ENCODE results near the gene ZDHHC11B.
"Not testable (repeated sequence)": the region's sequence is repeated elsewhere in the genome, so short reads cannot be mapped to it uniquely, and the experiment has no call there.

The ZDHHC11B gene, protein sequence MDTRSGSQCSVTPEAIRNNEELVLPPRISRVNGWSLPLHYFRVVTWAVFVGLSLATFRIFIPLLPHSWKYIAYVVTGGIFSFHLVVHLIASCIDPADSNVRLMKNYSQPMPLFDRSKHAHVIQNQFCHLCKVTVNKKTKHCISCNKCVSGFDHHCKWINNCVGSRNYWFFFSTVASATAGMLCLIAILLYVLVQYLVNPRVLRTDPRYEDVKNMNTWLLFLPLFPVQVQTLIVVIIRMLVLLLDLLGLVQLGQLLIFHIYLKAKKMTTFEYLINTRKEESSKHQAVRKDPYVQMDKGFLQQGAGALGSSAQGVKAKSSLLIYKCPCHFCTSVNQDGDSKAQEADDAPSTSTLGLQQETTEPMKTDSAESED

DNA sequence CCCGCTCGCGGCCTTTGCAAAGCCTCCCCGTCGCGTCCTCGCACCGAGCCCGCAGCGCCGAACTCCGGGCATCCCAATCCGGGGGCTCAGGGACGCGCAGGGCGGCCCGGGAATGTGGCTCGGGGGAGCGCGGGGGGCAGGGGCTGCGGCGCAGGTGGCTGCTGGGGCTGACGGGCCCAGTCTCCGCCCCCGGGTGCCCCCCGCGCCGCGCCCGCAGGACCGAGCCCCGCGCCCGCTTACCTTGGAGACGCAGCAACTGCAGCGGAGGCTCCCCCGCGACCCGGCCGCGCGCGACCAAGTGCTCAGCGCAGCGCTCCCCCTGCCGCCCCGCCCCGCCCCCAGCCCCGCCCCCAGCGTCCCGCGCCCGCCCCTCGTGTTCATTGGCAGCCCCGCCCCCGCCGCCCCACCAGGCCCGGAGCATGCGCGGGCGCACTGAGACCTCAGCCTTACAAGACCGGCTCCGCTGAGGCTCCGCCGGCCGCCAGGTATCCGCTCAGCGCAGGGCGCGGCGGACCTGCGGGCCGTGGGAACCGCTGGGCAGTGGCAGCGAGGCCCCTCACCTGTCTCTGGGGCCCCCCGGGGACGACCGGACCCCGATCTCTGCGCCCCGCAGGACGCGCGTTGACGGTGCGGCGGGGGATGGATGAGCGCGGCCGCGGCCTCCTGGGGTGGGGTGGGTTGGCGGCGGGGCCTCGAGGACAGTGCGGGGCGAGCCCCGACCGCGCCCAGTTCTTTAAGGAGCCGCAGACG lies at the start of gene ZDHHC11B:
ZDHHC11B (minus strand) TSS at position 302 of the 750 bp plus-strand sequence. CDS start 17,810 bp downstream, outside the sequence.
- DNase-seq (ENCODE audit: low read depth) = peak; percentile 44

DNA sequence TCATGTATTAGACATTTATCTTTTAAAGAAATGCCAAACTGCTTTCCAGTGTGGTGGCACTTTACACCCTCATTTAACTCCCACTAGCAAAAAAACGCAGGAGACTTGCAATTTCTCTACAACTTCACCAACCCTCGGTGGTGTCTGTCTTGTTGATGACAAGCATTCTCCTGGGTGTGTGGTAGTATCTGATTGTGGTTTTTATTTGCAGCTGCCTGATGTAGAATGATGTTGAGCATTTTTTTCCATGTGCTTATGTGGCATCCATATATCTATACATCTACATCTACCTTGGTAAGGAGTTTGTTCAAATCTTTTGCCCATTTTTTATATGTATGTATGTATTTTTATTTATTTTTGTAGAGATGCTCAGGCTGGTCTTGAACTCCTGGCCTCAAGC lies 49.5 kb upstream of the ZDHHC11B start:
- H3K4me3 ChIP-seq (ENCODE audit: low read depth, low read length); DNase-seq (ENCODE audit: low read depth): not testable (repeated sequence)

More for the DNA sequence above, at the start of gene ZDHHC11B:
- peak within 1 kb of the TSS; percentile 57 for H3K4me3 ChIP-seq (ENCODE audit: low read depth, low read length)

DNA sequence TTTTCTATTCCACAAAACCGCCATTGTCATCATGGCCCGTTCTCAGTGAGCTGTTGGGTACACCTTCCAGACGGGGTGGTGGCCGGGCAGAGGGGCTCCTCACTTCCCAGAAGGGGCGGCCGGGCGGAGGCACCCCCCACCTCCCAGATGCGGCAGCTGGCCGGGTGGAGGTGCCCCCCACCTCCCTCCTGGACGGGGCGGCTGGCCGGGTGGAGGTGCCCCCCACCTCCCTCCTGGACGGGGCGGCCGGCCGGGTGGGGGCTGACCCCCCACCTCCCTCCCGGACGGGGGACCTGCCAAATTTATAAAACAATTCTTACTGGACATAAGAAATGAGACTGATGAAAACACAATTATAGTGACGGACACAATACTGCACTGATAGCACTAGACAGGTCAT lies 43.7 kb upstream of the ZDHHC11B start:
- DNase-seq (ENCODE audit: low read depth); H3K4me3 ChIP-seq (ENCODE audit: low read depth, low read length): not testable (repeated sequence)

DNA sequence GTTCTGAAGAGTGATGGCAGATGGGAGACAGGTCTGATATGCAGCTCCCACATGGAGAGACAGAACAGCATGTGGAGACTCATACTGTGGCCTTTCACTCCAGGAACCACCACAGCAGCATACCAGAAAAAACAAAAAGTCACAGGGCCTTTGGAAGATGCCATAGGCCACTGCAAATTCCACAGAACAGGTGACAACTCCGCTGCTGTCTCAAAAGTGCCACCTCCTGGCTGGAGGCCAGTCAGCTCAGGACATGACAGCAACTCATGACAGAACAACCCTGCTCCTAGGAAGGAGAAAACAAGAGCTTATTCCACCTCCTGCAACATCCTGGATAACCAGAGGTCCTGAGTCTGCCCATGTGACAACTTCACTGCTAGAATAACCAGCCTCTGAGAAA lies 41.0 kb upstream of the ZDHHC11B start:
- not testable (repeated sequence) for DNase-seq (ENCODE audit: low read depth); H3K4me3 ChIP-seq (ENCODE audit: low read depth, low read length)
- TF ChIP-seq, protein P1, sequence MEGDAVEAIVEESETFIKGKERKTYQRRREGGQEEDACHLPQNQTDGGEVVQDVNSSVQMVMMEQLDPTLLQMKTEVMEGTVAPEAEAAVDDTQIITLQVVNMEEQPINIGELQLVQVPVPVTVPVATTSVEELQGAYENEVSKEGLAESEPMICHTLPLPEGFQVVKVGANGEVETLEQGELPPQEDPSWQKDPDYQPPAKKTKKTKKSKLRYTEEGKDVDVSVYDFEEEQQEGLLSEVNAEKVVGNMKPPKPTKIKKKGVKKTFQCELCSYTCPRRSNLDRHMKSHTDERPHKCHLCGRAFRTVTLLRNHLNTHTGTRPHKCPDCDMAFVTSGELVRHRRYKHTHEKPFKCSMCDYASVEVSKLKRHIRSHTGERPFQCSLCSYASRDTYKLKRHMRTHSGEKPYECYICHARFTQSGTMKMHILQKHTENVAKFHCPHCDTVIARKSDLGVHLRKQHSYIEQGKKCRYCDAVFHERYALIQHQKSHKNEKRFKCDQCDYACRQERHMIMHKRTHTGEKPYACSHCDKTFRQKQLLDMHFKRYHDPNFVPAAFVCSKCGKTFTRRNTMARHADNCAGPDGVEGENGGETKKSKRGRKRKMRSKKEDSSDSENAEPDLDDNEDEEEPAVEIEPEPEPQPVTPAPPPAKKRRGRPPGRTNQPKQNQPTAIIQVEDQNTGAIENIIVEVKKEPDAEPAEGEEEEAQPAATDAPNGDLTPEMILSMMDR (IDR thresholded peaks at IDR 0.05; ENCODE audit: control insufficient read depth, extremely low read depth, insufficient read depth) = peak; percentile 26; the same call in 1 of the 2 replicates

DNA sequence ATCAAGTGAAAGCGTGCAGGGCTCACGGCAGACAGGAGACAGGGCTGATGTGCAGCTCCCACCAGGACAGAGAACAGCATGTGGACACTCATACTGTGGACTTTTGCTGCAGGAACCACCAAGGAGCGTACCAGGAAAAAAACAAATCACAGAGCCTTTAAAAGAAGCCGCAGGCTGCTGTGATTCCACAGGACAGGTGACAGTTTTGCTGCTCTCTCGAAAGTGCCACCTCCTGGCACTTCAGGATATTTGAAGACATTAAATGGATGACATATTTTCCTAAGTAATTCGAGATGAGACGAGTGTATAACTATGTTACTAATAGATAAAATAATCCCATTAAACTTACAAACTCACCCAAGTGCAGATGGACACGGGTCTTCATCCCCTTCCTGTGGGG lies 37.0 kb upstream of the ZDHHC11B start:
- no peak for DNase-seq (ENCODE audit: low read depth)

DNA sequence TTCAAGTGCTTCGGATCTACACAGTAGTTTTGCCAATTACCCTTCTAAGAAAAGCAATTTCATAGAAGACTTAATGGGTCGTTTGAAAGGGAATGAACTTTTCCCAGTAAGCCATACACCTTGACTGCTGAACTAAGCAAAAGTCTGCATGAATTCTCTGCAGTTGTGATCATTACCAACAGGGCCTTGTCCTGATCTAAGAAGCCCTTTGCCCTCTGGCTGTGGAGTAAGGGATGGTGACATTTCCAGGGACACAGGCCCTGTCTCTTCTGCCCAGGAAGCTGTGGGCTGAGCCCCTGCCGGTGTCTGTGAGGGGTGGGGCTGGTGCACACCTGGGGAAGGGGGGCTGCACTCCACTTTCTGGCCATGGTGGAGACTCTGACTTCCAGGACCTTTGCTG lies 35.7 kb upstream of the ZDHHC11B start:
- TF ChIP-seq, protein P1 (IDR thresholded peaks at IDR 0.05; ENCODE audit: control insufficient read depth, extremely low read depth, insufficient read depth) = no peak
- no peak for DNase-seq (ENCODE audit: low read depth)
- no peak overlapping the region for H3K4me3 ChIP-seq (ENCODE audit: low read depth, low read length)

More for the DNA sequence above, 37.0 kb upstream of the ZDHHC11B start:
- TF ChIP-seq, protein P1 (IDR thresholded peaks at IDR 0.05; ENCODE audit: control insufficient read depth, extremely low read depth, insufficient read depth) = peak; percentile 33; the same call in 1 of the 2 replicates
- no peak overlapping the region for H3K4me3 ChIP-seq (ENCODE audit: low read depth, low read length)

DNA sequence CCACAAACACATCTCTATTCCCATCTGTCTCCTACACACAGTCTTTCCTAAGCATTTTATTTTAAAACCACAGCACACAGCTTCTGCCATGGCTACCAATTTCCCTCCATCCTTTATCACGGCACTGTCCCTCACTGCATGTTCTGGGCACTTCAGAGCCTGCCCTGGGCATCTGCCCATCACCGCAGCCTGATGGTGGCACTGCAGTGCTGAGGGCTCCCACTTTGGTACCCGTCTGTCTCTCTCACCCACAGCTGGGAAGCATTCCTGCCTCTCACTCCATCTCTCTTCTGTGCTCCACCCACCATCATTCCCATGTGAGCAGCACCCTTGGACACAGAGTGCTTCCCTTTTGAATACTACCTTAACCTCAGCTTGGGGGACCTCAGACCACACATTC lies 34.5 kb upstream of the ZDHHC11B start:
- TF ChIP-seq, protein P1 (IDR thresholded peaks at IDR 0.05; ENCODE audit: control insufficient read depth, extremely low read depth, insufficient read depth) = no peak
- DNase-seq (ENCODE audit: low read depth) = no peak
- H3K4me3 ChIP-seq (ENCODE audit: low read depth, low read length) = no peak overlapping the region

DNA sequence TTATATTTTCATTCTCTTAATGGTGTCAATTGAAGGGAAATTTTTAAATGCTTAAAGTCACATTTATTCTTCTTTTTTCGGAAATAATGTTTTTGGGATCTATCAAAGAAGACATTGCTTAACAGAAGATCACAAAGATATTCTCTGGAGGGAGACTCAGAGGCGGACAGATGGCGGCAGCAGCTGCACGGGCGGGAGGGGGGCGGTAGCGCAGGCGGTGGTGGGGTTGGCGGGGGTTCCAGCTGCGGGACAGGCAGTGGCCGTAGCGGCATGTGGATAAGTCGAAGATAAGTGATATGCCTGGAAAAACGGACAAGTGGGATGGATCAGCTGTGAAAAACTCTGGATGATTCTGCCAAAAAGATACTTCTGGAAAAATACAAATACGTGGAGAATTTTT lies 31.6 kb upstream of the ZDHHC11B start:
- no peak overlapping the region for H3K4me3 ChIP-seq (ENCODE audit: low read depth, low read length)
- TF ChIP-seq, protein P1 (IDR thresholded peaks at IDR 0.05; ENCODE audit: control insufficient read depth, extremely low read depth, insufficient read depth) = no peak
- no peak for DNase-seq (ENCODE audit: low read depth)

All from LNCaP clone FGC (cell line).